GM11168 (cell line): ENCODE results near the gene CCNF.

Experiments
- in situ Hi-C: fragments of 300-500 bp; cut with MboI; formaldehyde crosslinking; loops from one replicate; pipeline ENCODE4 v1.12.0; 2022; ENCODE audit warnings: low sequenced_read_pairs; ENCODE audit not compliant: unreplicated experiment

CCNF gene

GRCh38 chr16:2469399-2470233 is 40.4 kb downstream of the CCNF start:
- in situ Hi-C loops = no loop called here

GRCh38 chr16:2470234-2470601 is 41.0 kb downstream of the CCNF start:
- in situ Hi-C loops = no loop called here

GRCh38 chr16:2470603-2471015 is 41.4 kb downstream of the CCNF start:
- in situ Hi-C loops = no loop called here

- in situ Hi-C loops = no loop called here
Measured at GRCh38 chr16:2471016-2471652, 41.9 kb downstream of the CCNF start, which contains the start of gene NTN3. Gene NTN3 (plus strand): TSS chr16:2471297. CDS start chr16:2471702, 405 bp downstream.

- in situ Hi-C loops = no loop called here
Measured at GRCh38 chr16:2471653-2472487, 42.6 kb downstream of the CCNF start.

- in situ Hi-C loops = no loop called here
Measured at GRCh38 chr16:2472488-2472864, 43.2 kb downstream of the CCNF start.

- in situ Hi-C loops = no loop called here
Measured at GRCh38 chr16:2472885-2473445, 43.7 kb downstream of the CCNF start.

GRCh38 chr16:2473446-2473926 is 44.2 kb downstream of the CCNF start:
- in situ Hi-C loops = no loop called here

- in situ Hi-C loops = no loop called here
Measured at GRCh38 chr16:2473999-2474876, 45.0 kb downstream of the CCNF start.

GRCh38 chr16:2474877-2475412 is 45.7 kb downstream of the CCNF start, which contains the start of gene TBC1D24:
Gene TBC1D24 (plus strand): TSS chr16:2475127. CDS start chr16:2496149, 21,022 bp downstream.
- in situ Hi-C loops = loop anchor here (25.0 kb wide), 2 partner anchors 138 to 463 kb away; partner anchors contain the start of genes ABCA3, NPW and ZNF598

- in situ Hi-C loops = loop anchor here (25.0 kb wide), 2 partner anchors 138 to 463 kb away; partner anchors contain the start of genes ABCA3, NPW and ZNF598
Measured at GRCh38 chr16:2475413-2476344, 46.4 kb downstream of the CCNF start.

- in situ Hi-C loops = loop anchor here (25.0 kb wide), 2 partner anchors 139 to 464 kb away; partner anchors contain the start of genes ABCA3, NPW and ZNF598
Measured at GRCh38 chr16:2476345-2476720, 47.1 kb downstream of the CCNF start.

GRCh38 chr16:2476741-2477140 is 47.5 kb downstream of the CCNF start:
- in situ Hi-C loops = loop anchor here (25.0 kb wide), 2 partner anchors 139 to 464 kb away; partner anchors contain the start of genes ABCA3, NPW and ZNF598

GRCh38 chr16:2477327-2477726 is 48.1 kb downstream of the CCNF start:
- in situ Hi-C loops = loop anchor here (25.0 kb wide), 2 partner anchors 140 to 465 kb away; partner anchors contain the start of genes ABCA3, NPW and ZNF598

GRCh38 chr16:2478279-2478678 is 49.0 kb downstream of the CCNF start:
- in situ Hi-C loops = loop anchor here (25.0 kb wide), 2 partner anchors 141 to 466 kb away; partner anchors contain the start of genes ABCA3, NPW and ZNF598

GRCh38 chr16:2479996-2480395 is 50.7 kb downstream of the CCNF start:
- in situ Hi-C loops = loop anchor here (10.0 to 25.0 kb wide), 3 partner anchors 45 to 468 kb away; partner anchors contain the start of genes ABCA3, NPW and ZNF598

GRCh38 chr16:2480948-2481347 is 51.7 kb downstream of the CCNF start:
- in situ Hi-C loops = loop anchor here (10.0 to 25.0 kb wide), 3 partner anchors 46 to 469 kb away; partner anchors contain the start of genes ABCA3, NPW and ZNF598
